Stomach (tissue), 9 donors: ENCODE data around the gene EIF4EBP3. TPM values are rescaled to one million over a fixed set of nuclear protein-coding genes. Genes with fewer than 3 reads are reported as not detected.

ENCODE experiments used
- DNase-seq, 2 donors: peaks; one replicate each; pipeline versions ENCODE4 v3.0.0 to v3.0.0-alpha.2; 2013 to 2019
- H3K27ac ChIP-seq, 5 donors: fragments of 200-600 bp in 4 of 5; sonication (generic) in 4 of 5; one replicate each; pipeline ENCODE4 v1.5.1; 2013 to 2019; ENCODE audit warnings: mild to moderate bottlenecking in 1 of 5, moderate library complexity in 1 of 5
- H3K27me3 ChIP-seq, 3 donors: fragments of 200-600 bp; sonication (generic); one replicate each; pipeline ENCODE4 v1.5.1; 2017 to 2019; ENCODE audit warnings: mixed run types in 1 of 3
- H3K36me3 ChIP-seq, 4 donors: fragments of 200-600 bp; sonication (generic); 1 replicate in 3 of 4; 2 replicates in 1 of 4; pipeline ENCODE4 v1.5.1; 2016 to 2019
- H3K4me1 ChIP-seq, 4 donors: fragments of 200-600 bp; sonication (generic); one replicate each; pipeline ENCODE4 v1.5.1; 2016 to 2019
- H3K4me3 ChIP-seq, 4 donors: fragments of 200-600 bp; sonication (generic) in 3 of 4; one replicate each; pipeline ENCODE4 v1.5.1; 2016 to 2019; ENCODE audit warnings: mild to moderate bottlenecking in 1 of 4
- H3K9me3 ChIP-seq, 4 donors: fragments of 200-600 bp; sonication (generic); one replicate each; pipeline ENCODE4 v1.5.1; 2016 to 2019
- EP300 ChIP-seq: sonication (generic); formaldehyde crosslinking; IDR thresholded peaks from one replicate; pipeline ENCODE4 v1.6.1; 2017; ENCODE audit warnings: antibody characterized with exemption
- POLR2A ChIP-seq, 4 donors: fragments of 450-650 bp; IDR thresholded peaks; one replicate each; pipeline ENCODE4 v1.6.1; 2016; ENCODE audit warnings: antibody characterized with exemption in 4 of 4, control low read depth in 2 of 4, mild to moderate bottlenecking in 1 of 4, moderate library complexity in 1 of 4
- POLR2AphosphoS5 ChIP-seq, 3 donors: sonication (generic); formaldehyde crosslinking; IDR thresholded peaks; one replicate each; pipeline ENCODE4 v1.6.1; 2016; ENCODE audit warnings: antibody characterized with exemption in 3 of 3
- WGBS, 5 donors: extraction: QIAGEN DNeasy Blood & Tissue Kit in 3 of 5; methylation state at CpG; one replicate each; pipeline versions ENCODE4 v1.1.5 to v1.1.7; 2013 to 2018; 5-methylcytosine and 5-hydroxymethylcytosine counted together
- intact Hi-C: fragments of 100-400 bp; cut with DNase I; formaldehyde crosslinking; loops from one replicate; pipeline ENCODE4 v1.15.1; 2023; ENCODE audit warnings: low total_unique reads
- polyA plus RNA-seq, 3 donors: library from polyadenylated mRNA; stranded (reverse); fragments of 200-250 nt; gene quantifications; one replicate each; pipeline ENCODE4 v1.2.3, GENCODE V29; 2013
- total RNA-seq, 5 donors: library from RNA; depleted of rRNA; stranded (reverse); fragments of >200 nt; gene quantifications; one replicate each; pipeline versions ENCODE4 v1.1.0 to v1.2.3, GENCODE V29; 2014 to 2016
- TF ChIP-seq, protein P1 (sequence below), 7 experiments: fragments of 450-650 bp in 4 of 7; fragments of 200-600 bp in 3 of 7; sonication (generic) in 3 of 7; IDR thresholded peaks; one replicate each; pipeline ENCODE4 v1.5.1; 2016 to 2019; ENCODE audit warnings: antibody characterized with exemption in 7 of 7, control low read depth in 2 of 7, mild to moderate bottlenecking in 1 of 7
- donor health status: healthy with polysubstance abuse.
- donor health status: Bipolar disorder and iron deficiency.
- donor health status: healthy.

The EIF4EBP3 gene
- total and polyA plus RNA-seq, 8 donors: 2.7 to 90.9 (median 12.2) TPM

DNA sequence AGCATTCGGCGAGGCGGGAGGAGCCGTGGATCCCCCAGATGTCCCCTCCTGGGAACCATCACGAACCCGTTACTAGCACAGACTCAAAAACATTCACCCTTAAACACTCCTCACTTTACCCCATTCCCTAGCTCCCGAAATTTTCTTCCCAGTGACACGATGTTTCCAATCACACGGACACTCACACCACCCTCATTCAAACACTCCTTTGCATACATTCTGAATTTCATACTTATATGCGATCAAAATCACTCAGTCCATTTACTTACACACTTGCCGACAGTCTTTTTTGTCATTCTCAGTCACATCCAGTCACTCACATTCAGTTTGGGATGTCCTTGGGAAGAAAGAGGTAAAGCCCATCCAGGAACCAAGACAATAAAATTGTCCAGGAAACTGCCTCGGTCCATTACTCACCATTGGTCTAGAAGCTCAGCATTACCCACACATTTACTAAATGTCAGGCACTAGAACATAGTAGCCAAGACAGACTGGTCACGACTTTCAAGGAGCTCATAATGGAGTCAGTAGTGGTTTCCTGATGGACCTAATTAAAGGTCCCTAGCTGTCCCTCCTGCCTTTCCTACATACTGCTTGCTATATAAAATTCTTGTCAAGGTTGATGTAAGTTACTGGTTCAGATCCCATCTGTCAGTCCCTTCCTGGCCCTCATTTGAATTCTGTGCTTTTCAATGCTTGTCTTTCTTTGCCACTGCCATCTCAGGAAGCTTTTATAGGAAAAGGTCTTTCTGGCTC, 17.7 kb downstream of the EIF4EBP3 start:
- 4 to 7% (median 5%) methylated on average over 13 of the region's 13 CpGs for WGBS, 5 donors
- intact Hi-C loops: loop anchor here (5.0 kb wide), 1 partner anchor 67 kb away; the partner anchor contains the start of gene CD14

DNA sequence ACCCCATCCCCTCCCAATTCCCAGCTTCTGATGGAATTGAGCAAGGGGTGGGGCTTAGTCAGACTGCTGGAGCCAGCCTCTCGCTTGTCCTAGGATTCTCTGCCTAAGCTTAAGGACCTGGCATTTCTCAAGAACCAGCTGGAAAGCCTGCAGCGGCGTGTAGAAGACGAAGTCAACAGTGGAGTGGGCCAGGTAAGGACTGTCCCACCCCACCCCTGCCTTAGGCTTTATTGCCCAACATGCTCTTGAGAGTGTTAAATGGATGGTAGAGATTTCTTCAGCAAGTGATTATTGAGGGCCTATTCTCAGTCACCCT, 18.3 kb downstream of the EIF4EBP3 start:
- peaks cover 24 to 78% (median 66%) of the 10 kb centered on the region in 4 donors for H3K4me1 ChIP-seq
- no peaks in the 10 kb centered on the region for H3K27me3 ChIP-seq
- H3K4me3 ChIP-seq: peak overlapping the region; percentile 66 to 79 (median 74)
- H3K36me3 ChIP-seq: peaks cover 19 to 54% (median 50%) of the 10 kb centered on the region in 4 donors
- 76 to 87% (median 78%) methylated on average over 4 of the region's 4 CpGs for WGBS, 5 donors
- intact Hi-C loops: loop anchor here (5.0 kb wide), 1 partner anchor 67 kb away; the partner anchor contains the start of gene CD14
- no peak for TF ChIP-seq POLR2A (IDR thresholded peaks at IDR 0.05)
- no peak for TF ChIP-seq EP300
- no peak for DNase-seq
- H3K9me3 ChIP-seq: no peaks in the 10 kb centered on the region
- peak overlapping the region in 3 of 5 donors; percentile 94 to 95 (median 95) for H3K27ac ChIP-seq

More for the DNA sequence above, 17.7 kb downstream of the EIF4EBP3 start:
- peak overlapping the region; percentile 92 to 95 (median 94) for H3K27ac ChIP-seq
- H3K27me3 ChIP-seq: no peaks in the 10 kb centered on the region
- H3K9me3 ChIP-seq: no peaks in the 10 kb centered on the region
- no peak for DNase-seq
- H3K4me3 ChIP-seq: peak overlapping the region; percentile 66 to 79 (median 74)
- TF ChIP-seq, protein P1, sequence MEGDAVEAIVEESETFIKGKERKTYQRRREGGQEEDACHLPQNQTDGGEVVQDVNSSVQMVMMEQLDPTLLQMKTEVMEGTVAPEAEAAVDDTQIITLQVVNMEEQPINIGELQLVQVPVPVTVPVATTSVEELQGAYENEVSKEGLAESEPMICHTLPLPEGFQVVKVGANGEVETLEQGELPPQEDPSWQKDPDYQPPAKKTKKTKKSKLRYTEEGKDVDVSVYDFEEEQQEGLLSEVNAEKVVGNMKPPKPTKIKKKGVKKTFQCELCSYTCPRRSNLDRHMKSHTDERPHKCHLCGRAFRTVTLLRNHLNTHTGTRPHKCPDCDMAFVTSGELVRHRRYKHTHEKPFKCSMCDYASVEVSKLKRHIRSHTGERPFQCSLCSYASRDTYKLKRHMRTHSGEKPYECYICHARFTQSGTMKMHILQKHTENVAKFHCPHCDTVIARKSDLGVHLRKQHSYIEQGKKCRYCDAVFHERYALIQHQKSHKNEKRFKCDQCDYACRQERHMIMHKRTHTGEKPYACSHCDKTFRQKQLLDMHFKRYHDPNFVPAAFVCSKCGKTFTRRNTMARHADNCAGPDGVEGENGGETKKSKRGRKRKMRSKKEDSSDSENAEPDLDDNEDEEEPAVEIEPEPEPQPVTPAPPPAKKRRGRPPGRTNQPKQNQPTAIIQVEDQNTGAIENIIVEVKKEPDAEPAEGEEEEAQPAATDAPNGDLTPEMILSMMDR (IDR thresholded peaks at IDR 0.05): no peak
- TF ChIP-seq POLR2A (IDR thresholded peaks at IDR 0.05) (no peak), EP300 (no peak), POLR2AphosphoS5 (IDR thresholded peaks at IDR 0.05) (no peak)
- H3K4me1 ChIP-seq: peaks cover 24 to 78% (median 65%) of the 10 kb centered on the region in 4 donors
- peaks cover 17 to 54% (median 51%) of the 10 kb centered on the region in 4 donors for H3K36me3 ChIP-seq

DNA sequence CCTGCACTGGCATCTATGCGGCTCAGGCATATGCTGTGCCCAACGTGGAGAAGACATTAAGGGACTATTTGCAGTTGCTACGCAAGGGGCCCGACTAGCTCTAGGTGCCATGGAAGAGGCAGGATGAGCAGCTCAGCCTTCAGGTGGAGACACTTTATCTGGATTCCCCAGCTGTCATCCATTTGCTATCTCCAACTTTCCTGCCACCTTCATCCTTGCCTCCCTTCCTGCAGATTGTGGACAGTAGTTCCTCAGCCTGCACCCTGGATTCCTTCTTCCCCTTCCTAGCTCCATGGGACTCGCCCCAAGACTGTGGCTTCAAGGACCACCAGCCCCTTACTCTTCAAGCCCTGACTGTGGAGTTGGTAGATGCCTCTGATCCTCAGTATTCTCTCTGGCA, 19.2 kb downstream of the EIF4EBP3 start:
- WGBS, 5 donors: 91 to 94% (median 92%) methylated on average over 4 to 5 of the region's 5 CpGs
- peak overlapping the region in 1 of 5 donors; percentile 95 for H3K27ac ChIP-seq
- no peak for DNase-seq

DNA sequence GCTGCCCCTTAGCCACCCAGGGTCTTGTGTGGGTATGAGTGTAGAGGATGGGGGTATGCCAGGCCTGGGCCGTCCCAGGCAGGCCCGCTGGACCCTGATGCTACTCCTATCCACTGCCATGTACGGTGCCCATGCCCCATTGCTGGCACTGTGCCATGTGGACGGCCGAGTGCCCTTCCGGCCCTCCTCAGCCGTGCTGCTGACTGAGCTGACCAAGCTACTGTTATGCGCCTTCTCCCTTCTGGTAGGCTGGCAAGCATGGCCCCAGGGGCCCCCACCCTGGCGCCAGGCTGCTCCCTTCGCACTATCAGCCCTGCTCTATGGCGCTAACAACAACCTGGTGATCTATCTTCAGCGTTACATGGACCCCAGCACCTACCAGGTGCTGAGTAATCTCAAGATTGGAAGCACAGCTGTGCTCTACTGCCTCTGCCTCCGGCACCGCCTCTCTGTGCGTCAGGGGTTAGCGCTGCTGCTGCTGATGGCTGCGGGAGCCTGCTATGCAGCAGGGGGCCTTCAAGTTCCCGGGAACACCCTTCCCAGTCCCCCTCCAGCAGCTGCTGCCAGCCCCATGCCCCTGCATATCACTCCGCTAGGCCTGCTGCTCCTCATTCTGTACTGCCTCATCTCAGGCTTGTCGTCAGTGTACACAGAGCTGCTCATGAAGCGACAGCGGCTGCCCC, 19.8 kb downstream of the EIF4EBP3 start:
- Histone ChIP-seq H3K27me3 (no peaks in the 10 kb centered on the region), H3K4me1 (peaks cover 24 to 73% (median 61%) of the 10 kb centered on the region in 4 donors), H3K4me3 (peak overlapping the region in 1 of 4 donors; percentile 20), H3K36me3 (peaks cover 19 to 42% (median 36%) of the 10 kb centered on the region in 4 donors), H3K27ac (peak overlapping the region in 2 of 5 donors; percentile 82 to 95), H3K9me3 (no peaks in the 10 kb centered on the region)
- 88 to 91% (median 90%) methylated on average over 22 of the region's 22 CpGs for WGBS, 5 donors
- intact Hi-C loops: loop anchor here (5.0 kb wide), 1 partner anchor 65 kb away; the partner anchor contains the start of gene CD14
- no peak for DNase-seq
- no peak for TF ChIP-seq EP300
- TF ChIP-seq, protein P1 (IDR thresholded peaks at IDR 0.05): no peak
- TF ChIP-seq POLR2A (IDR thresholded peaks at IDR 0.05): no peak
- TF ChIP-seq POLR2AphosphoS5 (IDR thresholded peaks at IDR 0.05): no peak

More for the DNA sequence above, 19.2 kb downstream of the EIF4EBP3 start:
- intact Hi-C loops: loop anchor here (5.0 kb wide), 1 partner anchor 66 kb away; the partner anchor contains the start of gene CD14
- Histone ChIP-seq H3K27me3 (no peaks in the 10 kb centered on the region), H3K4me1 (peaks cover 24 to 77% (median 66%) of the 10 kb centered on the region in 4 donors), H3K36me3 (peaks cover 19 to 46% (median 42%) of the 10 kb centered on the region in 4 donors), H3K4me3 (peak overlapping the region in 1 of 4 donors; percentile 20), H3K9me3 (no peaks in the 10 kb centered on the region)
- TF ChIP-seq EP300: no peak
- TF ChIP-seq, protein P1 (IDR thresholded peaks at IDR 0.05): no peak
- TF ChIP-seq POLR2A (IDR thresholded peaks at IDR 0.05): no peak
- TF ChIP-seq POLR2AphosphoS5 (IDR thresholded peaks at IDR 0.05): no peak
